ENCODE data around the gene CPLX3. TPM values are rescaled to one million over a fixed set of nuclear protein-coding genes. Genes with fewer than 3 reads are reported as not detected.

The CPLX3 gene
- total and polyA plus RNA-seq, 2 of the 8 experiments (the other 6 are each of a cell fraction or from before 2014, with no cell fraction given), result 0.17 TPM; not detected in 1

GRCh38 chr15:74802290-74802689, 24.1 kb upstream of the CPLX3 start (continued):
- TF ChIP-seq CHD7 (IDR thresholded peaks at IDR 0.05; ENCODE audit: insufficient replicate concordance, low read length) (no peak), GABPA (IDR thresholded peaks at IDR 0.05; ENCODE audit: borderline replicate concordance, insufficient read depth, low read length) (no peak), CBX8 (IDR thresholded peaks at IDR 0.05; ENCODE audit: borderline replicate concordance, low read depth, low read length) (no peak), BACH1 (IDR thresholded peaks at IDR 0.05; ENCODE audit: low read length) (no peak), HDAC6 (IDR thresholded peaks at IDR 0.05; ENCODE audit: low read depth, low read length) (no peak), RFX5 (IDR thresholded peaks at IDR 0.05; ENCODE audit: borderline replicate concordance, low read depth, low read length) (no peak), TEAD4 (IDR thresholded peaks at IDR 0.05; ENCODE audit: low read depth, low read length) (no peak), YY1 (IDR thresholded peaks at IDR 0.05; ENCODE audit: low read depth, low read length) (no peak), BCL11A (IDR thresholded peaks at IDR 0.05; ENCODE audit: low read depth in 2 of 2, low read length in 2 of 2) (no peak), TCF12 (IDR thresholded peaks at IDR 0.05; ENCODE audit: low read depth, low read length) (no peak), SIX5 (IDR thresholded peaks at IDR 0.05; ENCODE audit: low read depth, low read length) (no peak)

Data from H1 (cell line).